ENCODE results near the gene PEPD.
"Not testable (repeated sequence)": the region's sequence is repeated elsewhere in the genome, so short reads cannot be mapped to it uniquely, and the experiment has no call there.

The PEPD gene

DNA sequence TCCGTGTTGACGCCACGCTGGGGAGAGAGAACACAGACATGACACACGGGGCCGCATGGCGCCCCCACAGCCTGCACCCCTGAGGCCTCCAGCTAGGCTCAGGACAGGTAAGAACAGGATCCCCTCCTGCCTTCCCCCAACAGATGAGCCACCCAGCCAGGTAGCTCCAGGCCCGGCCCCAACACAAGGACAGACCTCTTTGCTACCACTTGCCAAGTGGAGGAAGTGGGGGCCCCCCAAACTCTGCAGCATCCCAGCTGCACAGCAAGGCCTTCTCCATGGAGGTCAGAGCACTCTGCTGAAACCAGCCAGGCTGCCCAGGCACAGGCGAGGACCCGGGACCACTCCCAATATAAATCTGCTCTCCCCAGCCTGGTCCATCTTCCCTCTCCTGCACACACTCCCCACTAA is 31.5 kb downstream of the PEPD start:
- no peak for TF ChIP-seq ZNF274 (IDR thresholded peaks at IDR 0.05; ENCODE audit: low read depth, low read length)
- H3K4me3 ChIP-seq (ENCODE audit: low read length), result no peak overlapping the region

DNA sequence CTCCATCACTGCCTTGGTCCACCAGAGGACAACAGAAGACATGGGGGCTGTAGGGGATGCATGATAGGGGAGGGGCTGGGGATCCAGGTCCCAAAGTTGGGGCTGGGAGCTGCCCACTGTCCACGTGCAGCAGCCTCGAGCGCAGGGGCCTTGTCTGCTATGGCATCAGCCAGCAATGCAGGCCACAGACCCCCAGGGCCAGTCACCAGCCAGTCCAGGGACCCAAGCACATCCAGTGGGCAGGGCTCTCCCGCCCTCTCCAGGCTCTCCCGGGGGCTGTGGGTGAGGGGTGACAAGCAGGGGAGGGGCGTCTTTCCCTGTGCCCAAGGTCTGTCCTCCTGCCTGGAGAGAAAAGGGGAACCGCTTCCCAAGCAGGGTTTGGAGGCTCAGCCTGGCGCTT is 32.8 kb downstream of the PEPD start:
- no peak for TF ChIP-seq ZNF274 (IDR thresholded peaks at IDR 0.05; ENCODE audit: low read depth, low read length)
- no peak overlapping the region for H3K4me3 ChIP-seq (ENCODE audit: low read length)

- no peak for TF ChIP-seq ZNF274 (IDR thresholded peaks at IDR 0.05; ENCODE audit: low read depth, low read length)
- no peak overlapping the region for H3K4me3 ChIP-seq (ENCODE audit: low read length)
These were observed 33.4 kb downstream of the PEPD start for GRCh38 chr19:33487901-33488800.

DNA sequence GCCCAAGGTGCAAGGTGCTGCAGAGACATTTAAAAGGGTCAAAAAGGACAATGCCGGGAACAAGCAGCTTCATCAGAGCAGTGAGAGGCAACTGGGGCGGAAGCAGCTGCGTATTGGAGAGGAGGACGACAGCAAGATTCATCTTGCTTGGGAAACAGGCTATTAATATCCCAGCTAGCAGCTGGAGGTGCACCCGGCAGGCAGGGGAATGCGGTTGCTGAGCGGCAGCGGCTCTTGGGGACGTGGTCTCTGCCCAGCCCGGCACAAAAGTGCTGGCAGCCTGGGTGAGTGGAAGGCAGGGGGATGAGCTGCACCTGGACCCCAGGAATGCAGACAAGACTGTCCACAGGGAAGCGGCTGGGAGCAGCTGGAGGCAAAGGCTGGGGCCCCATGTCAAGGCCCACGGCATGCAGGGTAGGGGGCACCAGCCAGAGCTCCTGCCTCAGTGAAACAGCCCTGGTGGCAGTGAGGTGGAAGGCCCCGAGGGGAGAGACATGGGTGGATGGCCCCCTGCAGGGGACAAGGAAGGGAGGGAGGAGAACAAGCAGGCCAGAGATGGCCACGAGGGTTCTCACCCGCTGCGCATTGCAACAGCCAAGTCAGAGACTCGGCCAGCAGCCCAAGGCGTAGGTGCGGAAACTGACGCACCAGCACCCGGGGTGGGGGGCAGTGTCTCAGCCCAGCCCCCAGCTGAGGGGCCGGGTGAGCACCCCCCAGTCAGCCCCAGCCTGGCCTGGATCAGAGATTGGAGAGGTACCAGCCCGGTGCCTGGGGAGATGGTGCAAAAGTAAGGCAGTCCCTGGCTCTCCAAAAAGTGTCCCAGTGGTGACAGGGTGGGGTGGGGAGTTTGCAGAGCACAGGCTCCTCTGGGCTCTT is 34.4 kb downstream of the PEPD start:
- TF ChIP-seq ZNF274 (IDR thresholded peaks at IDR 0.05; ENCODE audit: low read depth, low read length), result no peak

GRCh38 chr19:33486407-33486806 is 35.2 kb downstream of the PEPD start:
- H3K4me3 ChIP-seq (ENCODE audit: low read length), result no peak overlapping the region
- no peak for TF ChIP-seq ZNF274 (IDR thresholded peaks at IDR 0.05; ENCODE audit: low read depth, low read length)

More for the DNA sequence above, 34.4 kb downstream of the PEPD start:
- no peak overlapping the region for H3K4me3 ChIP-seq (ENCODE audit: low read length)

DNA sequence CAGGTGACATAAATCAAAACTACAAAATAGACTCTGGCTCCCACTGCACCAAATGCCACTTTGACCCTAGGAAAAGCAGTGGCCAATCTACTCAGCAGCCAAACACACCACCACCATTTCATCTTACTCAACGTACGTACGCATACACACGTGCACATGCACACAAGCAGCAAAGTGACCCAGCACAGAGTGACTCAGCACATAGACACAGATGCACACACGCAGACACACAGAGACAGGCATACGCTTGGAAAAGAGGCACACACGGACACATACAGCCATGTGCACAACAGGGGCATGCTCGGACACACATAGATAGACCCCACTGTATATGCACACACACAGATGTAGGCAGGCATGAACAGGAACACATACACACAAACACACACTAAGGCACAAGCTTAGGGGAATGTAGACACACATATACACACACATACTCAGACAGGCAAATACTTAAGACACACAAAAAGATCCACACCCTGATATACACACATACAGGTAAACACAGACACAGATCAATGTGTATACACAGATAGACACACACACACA is 37.3 kb downstream of the PEPD start:
- H3K4me3 ChIP-seq (ENCODE audit: low read length), result no peak overlapping the region
- TF ChIP-seq ZNF274 (IDR thresholded peaks at IDR 0.05; ENCODE audit: low read depth, low read length), result no peak

DNA sequence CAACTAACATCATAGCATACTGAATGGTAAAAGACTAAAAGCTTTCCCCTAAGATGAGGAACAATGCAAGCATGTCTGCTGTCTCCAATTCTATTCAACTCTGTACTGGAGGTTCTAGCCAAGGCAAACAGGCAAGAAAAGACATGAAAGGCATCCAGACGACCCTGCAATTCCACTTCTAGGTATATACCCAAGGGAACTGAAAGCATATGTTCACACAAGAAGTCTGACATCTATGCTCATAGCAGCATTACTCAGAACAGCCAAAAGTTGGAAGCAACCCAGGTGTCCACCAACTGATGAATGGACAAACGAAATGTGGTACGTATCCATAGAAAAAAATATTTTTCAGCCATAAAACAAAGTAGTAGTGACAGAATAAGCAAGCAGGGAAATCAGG is 39.1 kb downstream of the PEPD start:
- H3K4me3 ChIP-seq (ENCODE audit: low read length), result no peak overlapping the region
- TF ChIP-seq ZNF274 (IDR thresholded peaks at IDR 0.05; ENCODE audit: low read depth, low read length), result no peak

GRCh38 chr19:33481863-33482262 is 39.7 kb downstream of the PEPD start:
- TF ChIP-seq ZNF274 (IDR thresholded peaks at IDR 0.05; ENCODE audit: low read depth, low read length), result no peak
- no peak overlapping the region for H3K4me3 ChIP-seq (ENCODE audit: low read length)

GRCh38 chr19:33479570-33479969 is 42.0 kb downstream of the PEPD start:
- not testable (repeated sequence) for H3K4me3 ChIP-seq (ENCODE audit: low read length)

DNA sequence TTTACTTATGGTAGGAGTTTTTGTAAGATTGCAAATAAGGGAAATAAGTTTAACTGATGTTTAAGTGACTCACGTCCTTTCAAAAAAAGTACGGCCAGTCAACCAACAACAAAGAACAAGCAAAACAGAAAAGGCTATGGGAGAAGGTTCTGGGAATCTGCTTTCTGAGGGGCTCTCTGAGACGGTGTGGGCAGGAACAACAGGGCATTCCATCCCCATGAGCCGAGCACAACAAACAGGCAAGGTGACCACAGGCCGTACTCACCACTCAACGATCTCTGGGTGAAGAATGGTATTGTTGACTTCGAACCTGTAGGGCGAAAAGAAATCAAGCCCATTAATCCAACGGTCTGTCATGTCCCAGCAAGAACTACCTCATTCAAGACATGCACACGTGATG is 43.8 kb downstream of the PEPD start:
- H3K4me3 ChIP-seq (ENCODE audit: low read length), result no peak overlapping the region
- TF ChIP-seq ZNF274 (IDR thresholded peaks at IDR 0.05; ENCODE audit: low read depth, low read length), result no peak

- no peak for TF ChIP-seq ZNF274 (IDR thresholded peaks at IDR 0.05; ENCODE audit: low read depth, low read length)
- no peak overlapping the region for H3K4me3 ChIP-seq (ENCODE audit: low read length)
These were observed 45.4 kb downstream of the PEPD start for GRCh38 chr19:33476151-33476707.

DNA sequence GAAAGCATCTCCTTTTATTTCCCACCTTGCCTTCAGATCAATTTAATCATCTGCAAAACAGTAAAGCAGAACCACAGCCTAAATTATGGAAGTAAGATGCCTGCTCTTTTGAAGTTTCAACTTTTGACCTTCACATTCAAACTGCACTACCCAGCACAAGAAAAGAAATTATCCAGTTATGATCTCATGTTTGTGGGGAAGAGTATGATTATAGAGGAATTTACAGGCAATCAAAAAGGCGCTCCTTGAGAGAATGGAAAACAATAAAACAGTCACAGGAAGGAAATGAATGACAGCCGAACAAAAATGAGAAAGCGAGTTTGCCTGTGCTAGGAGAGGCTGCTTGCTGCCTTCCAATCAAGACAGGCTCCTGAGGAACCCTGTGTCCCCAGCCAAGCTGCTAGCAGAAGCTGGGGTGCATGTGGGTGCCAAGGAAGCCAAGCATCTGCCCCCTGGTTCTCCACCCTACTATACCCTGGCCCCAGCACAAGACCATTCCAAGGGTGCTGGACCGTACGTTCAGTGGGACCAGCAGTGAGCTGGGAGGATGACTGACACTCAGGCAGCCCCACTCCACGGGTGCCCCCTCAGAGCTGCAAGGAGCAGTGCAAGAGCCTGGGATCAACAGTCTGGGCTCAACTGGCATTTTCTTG is 47.8 kb downstream of the PEPD start:
- no peak for TF ChIP-seq ZNF274 (IDR thresholded peaks at IDR 0.05; ENCODE audit: low read depth, low read length)
- no peak overlapping the region for H3K4me3 ChIP-seq (ENCODE audit: low read length)

GRCh38 chr19:33472691-33473652 is 48.6 kb downstream of the PEPD start:
- no peak overlapping the region for H3K4me3 ChIP-seq (ENCODE audit: low read length)

More at GRCh38 chr19:33472691-33473652, 48.6 kb downstream of the PEPD start:
- TF ChIP-seq ZNF274 (IDR thresholded peaks at IDR 0.05; ENCODE audit: low read depth, low read length), result no peak
